Measurements from ENCODE around the gene TRIM28.
"Not testable (repeated sequence)": the region's sequence is repeated elsewhere in the genome, so short reads cannot be mapped to it uniquely, and the experiment has no call there.

TRIM28 gene

DNA sequence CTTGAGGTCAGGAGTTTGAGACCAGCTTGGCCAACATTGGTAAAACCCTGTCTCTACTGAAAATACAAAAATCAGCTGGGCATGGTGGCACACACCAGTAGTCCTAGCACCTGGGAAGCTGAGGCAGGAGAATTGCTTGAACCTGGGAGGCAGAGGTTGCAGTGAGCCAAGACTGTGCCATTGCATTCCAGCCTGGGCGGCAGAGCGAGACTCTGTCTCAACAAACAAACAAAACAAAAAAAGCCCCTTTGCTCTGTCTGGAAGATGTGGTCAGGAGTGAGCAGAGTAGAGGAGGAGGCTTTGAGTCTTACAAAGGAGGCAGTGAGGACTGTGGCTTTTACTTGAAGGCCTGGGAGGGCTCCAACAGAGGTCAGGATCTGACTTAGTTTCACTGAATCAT, 33.7 kb downstream of the TRIM28 start:
- H2BK15ac ChIP-seq (ENCODE audit: low read length); H3K14ac ChIP-seq (ENCODE audit: low read length); H3K27me3 ChIP-seq (ENCODE audit: control insufficient read depth in 3 of 3, insufficient read depth in 3 of 3, low read depth in 1 of 3, low read length in 3 of 3); H2AK5ac ChIP-seq (ENCODE audit: low read depth, low read length); H3K27ac ChIP-seq (replicated peaks; ENCODE audit: low read length); H3K4me3 ChIP-seq (ENCODE audit: low read length in 2 of 2); H2BK12ac ChIP-seq (ENCODE audit: low read length); H3K18ac ChIP-seq (ENCODE audit: low read length); H3K4me1 ChIP-seq (ENCODE audit: control insufficient read depth in 2 of 2, insufficient read depth in 1 of 2, low read depth in 1 of 2, low read length in 2 of 2); DNase-seq (ENCODE audit: low spot score); H4K8ac ChIP-seq (ENCODE audit: low read depth, low read length); H2BK120ac ChIP-seq (ENCODE audit: low read depth, low read length); H3K9ac ChIP-seq (ENCODE audit: low read depth, low read length, poor library complexity); H2BK5ac ChIP-seq (ENCODE audit: low read length); H2AFZ ChIP-seq (ENCODE audit: low read length); H3K9me3 ChIP-seq (replicated peaks in 1 of 2; ENCODE audit: control insufficient read depth in 2 of 2, insufficient read depth in 1 of 2, low read depth in 1 of 2, low read length in 2 of 2); H4K91ac ChIP-seq (ENCODE audit: low read depth, low read length, poor library complexity); H3K4me2 ChIP-seq (ENCODE audit: insufficient read depth, low read length, poor library complexity, severe bottlenecking); H3K4ac ChIP-seq (ENCODE audit: low read length); H3K23ac ChIP-seq (ENCODE audit: low read depth, low read length, poor library complexity): not testable (repeated sequence)
- H3K79me1 ChIP-seq (ENCODE audit: low read depth, low read length): peaks cover 12% of the 10 kb centered on the region
- peaks cover 8 to 41% of the 10 kb centered on the region in 2 donors for H3K36me3 ChIP-seq (replicated peaks in 1 of 2; ENCODE audit: control insufficient read depth in 2 of 2, insufficient read depth in 2 of 2, low read length in 2 of 2)
- no CpG with 5 or more reads among the region's 2 CpGs for WGBS, 2 donors (ENCODE audit: extremely low coverage in 2 of 2, insufficient read length in 2 of 2, insufficient replicate concordance in 1 of 2)

DNA sequence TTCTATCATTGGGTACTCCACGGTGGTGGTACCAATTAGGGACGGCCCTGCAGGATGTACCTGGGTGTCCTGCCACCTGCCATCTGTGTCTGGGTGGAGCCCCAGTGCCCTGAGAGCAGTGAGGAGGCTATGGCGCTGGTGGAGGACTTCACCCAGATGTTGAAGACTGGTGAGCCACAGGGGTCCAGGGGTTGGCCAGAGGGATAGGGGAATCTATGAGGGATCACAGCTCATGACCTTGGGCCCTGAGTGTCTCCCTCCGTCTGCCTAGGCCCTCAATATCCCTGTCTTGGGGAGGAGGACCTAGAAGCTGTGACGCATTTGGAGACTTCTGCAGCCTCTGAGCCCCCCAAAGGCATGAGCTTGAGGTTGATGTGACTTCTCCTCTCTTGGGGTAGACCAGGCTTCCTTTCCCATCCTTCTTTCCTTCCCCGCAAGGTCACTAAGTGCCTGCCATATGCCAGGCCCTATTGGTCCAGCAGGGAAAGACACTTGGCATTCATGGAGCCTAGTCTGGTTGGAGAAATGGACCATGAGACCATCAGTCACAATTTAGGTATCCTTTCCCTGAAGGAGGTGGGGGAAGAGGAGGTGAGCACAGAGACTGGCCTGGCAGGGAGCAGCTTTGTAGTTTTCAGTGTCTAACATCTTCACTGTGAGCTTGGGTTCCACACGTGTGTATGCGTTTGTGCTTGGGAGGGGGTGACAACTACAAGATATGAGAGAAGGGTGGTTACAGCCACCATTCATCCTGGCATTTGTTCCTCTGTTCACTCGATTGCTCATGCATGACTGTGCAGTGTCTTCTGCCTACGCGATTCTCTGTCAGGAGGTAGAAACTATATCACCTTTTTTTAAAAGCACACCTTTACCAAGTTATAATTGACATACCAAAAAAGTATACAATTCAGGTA, 34.4 kb downstream of the TRIM28 start:
- Histone ChIP-seq H2BK120ac (ENCODE audit: low read depth, low read length) (no peak overlapping the region), H3K4me3 (ENCODE audit: low read length in 2 of 2) (no peak overlapping the region), H4K8ac (ENCODE audit: low read depth, low read length) (no peak overlapping the region), H3K18ac (ENCODE audit: low read length) (no peak overlapping the region), H3K4me1 (ENCODE audit: control insufficient read depth in 2 of 2, insufficient read depth in 1 of 2, low read depth in 1 of 2, low read length in 2 of 2) (peaks cover 4 to 7% of the 10 kb centered on the region in 2 donors), H3K9me3 (replicated peaks in 1 of 2; ENCODE audit: control insufficient read depth in 2 of 2, insufficient read depth in 1 of 2, low read depth in 1 of 2, low read length in 2 of 2) (peaks cover 0 to 3% of the 10 kb centered on the region in 2 donors), H2BK12ac (ENCODE audit: low read length) (no peak overlapping the region), H4K91ac (ENCODE audit: low read depth, low read length, poor library complexity) (no peak overlapping the region), H3K27ac (replicated peaks; ENCODE audit: low read length) (no peak overlapping the region), H3K27me3 (ENCODE audit: control insufficient read depth in 3 of 3, insufficient read depth in 3 of 3, low read depth in 1 of 3, low read length in 3 of 3) (no peaks in the 10 kb centered on the region), H3K23ac (ENCODE audit: low read depth, low read length, poor library complexity) (no peak overlapping the region), H3K4ac (ENCODE audit: low read length) (no peak overlapping the region), H2AFZ (ENCODE audit: low read length) (no peak overlapping the region), H3K14ac (ENCODE audit: low read length) (no peak overlapping the region), H2AK5ac (ENCODE audit: low read depth, low read length) (peak overlapping the region; percentile 17), H2BK15ac (ENCODE audit: low read length) (no peak overlapping the region), H3K9ac (ENCODE audit: low read depth, low read length, poor library complexity) (no peak overlapping the region), H3K36me3 (replicated peaks in 1 of 2; ENCODE audit: control insufficient read depth in 2 of 2, insufficient read depth in 2 of 2, low read length in 2 of 2) (peaks cover 15 to 48% of the 10 kb centered on the region in 2 donors), H3K79me1 (ENCODE audit: low read depth, low read length) (peaks cover 12% of the 10 kb centered on the region), H2BK5ac (ENCODE audit: low read length) (no peak overlapping the region), H3K4me2 (ENCODE audit: insufficient read depth, low read length, poor library complexity, severe bottlenecking) (no peak overlapping the region)
- WGBS, 2 donors (ENCODE audit: extremely low coverage in 2 of 2, insufficient read length in 2 of 2, insufficient replicate concordance in 1 of 2): no CpG with 5 or more reads among the region's 11 CpGs
- DNase-seq (ENCODE audit: low spot score): no peak

DNA sequence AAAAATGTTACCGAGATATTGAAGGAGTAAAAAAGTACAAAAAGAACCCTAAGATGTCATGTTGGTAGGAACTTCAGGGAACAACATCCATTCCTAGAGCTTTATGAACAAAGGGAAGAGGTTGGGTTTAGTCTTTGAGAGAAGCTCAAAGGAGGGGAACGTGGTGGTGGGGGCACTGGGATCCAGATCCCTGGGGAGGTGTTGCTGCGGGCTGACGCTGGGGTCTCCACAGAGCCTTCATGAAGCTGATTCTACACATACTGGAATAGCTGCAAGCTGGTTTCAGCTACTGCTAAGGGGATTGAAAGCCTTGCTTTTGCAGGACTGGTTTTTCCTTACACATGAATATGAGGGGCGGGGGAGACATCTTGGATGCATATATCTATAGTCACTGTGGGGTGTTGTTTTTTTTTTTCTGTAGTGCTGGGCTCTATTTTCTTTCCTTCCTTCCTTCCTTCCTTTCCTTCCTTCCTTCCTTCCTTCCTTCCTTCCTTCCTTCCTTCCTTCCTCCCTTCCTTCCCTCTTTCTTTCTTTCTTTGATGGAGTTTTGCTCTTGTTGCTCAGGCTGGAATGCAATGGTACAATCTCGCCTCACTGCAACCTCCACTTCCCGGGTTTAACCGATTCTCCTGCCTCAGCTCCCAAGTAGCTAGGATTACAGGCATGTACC, 35.7 kb downstream of the TRIM28 start:
- H3K14ac ChIP-seq (ENCODE audit: low read length): no peak overlapping the region
- no peak overlapping the region for H4K91ac ChIP-seq (ENCODE audit: low read depth, low read length, poor library complexity)
- DNase-seq (ENCODE audit: low spot score): no peak
- H3K4me1 ChIP-seq (ENCODE audit: control insufficient read depth in 2 of 2, insufficient read depth in 1 of 2, low read depth in 1 of 2, low read length in 2 of 2): peaks cover 0 to 2% of the 10 kb centered on the region in 2 donors
- no peak overlapping the region for H3K4me2 ChIP-seq (ENCODE audit: insufficient read depth, low read length, poor library complexity, severe bottlenecking)
- no peak overlapping the region for H3K9ac ChIP-seq (ENCODE audit: low read depth, low read length, poor library complexity)
- H3K18ac ChIP-seq (ENCODE audit: low read length): no peak overlapping the region
- H3K4ac ChIP-seq (ENCODE audit: low read length): no peak overlapping the region
- no peak overlapping the region for H2AK5ac ChIP-seq (ENCODE audit: low read depth, low read length)
- no peak overlapping the region for H4K8ac ChIP-seq (ENCODE audit: low read depth, low read length)
- H2AFZ ChIP-seq (ENCODE audit: low read length): no peak overlapping the region
- H3K27ac ChIP-seq (replicated peaks; ENCODE audit: low read length): no peak overlapping the region
- H2BK5ac ChIP-seq (ENCODE audit: low read length): no peak overlapping the region
- H3K79me1 ChIP-seq (ENCODE audit: low read depth, low read length): peaks cover 16% of the 10 kb centered on the region
- peaks cover 21 to 61% of the 10 kb centered on the region in 2 donors for H3K36me3 ChIP-seq (replicated peaks in 1 of 2; ENCODE audit: control insufficient read depth in 2 of 2, insufficient read depth in 2 of 2, low read length in 2 of 2)
- no peaks in the 10 kb centered on the region for H3K27me3 ChIP-seq (ENCODE audit: control insufficient read depth in 3 of 3, insufficient read depth in 3 of 3, low read depth in 1 of 3, low read length in 3 of 3)
- H2BK12ac ChIP-seq (ENCODE audit: low read length): no peak overlapping the region
- H2BK15ac ChIP-seq (ENCODE audit: low read length): no peak overlapping the region
- no peak overlapping the region for H3K23ac ChIP-seq (ENCODE audit: low read depth, low read length, poor library complexity)
- no peak overlapping the region for H3K4me3 ChIP-seq (ENCODE audit: low read length in 2 of 2)
- H2BK120ac ChIP-seq (ENCODE audit: low read depth, low read length): no peak overlapping the region
- peaks cover 0 to 3% of the 10 kb centered on the region in 2 donors for H3K9me3 ChIP-seq (replicated peaks in 1 of 2; ENCODE audit: control insufficient read depth in 2 of 2, insufficient read depth in 1 of 2, low read depth in 1 of 2, low read length in 2 of 2)
- WGBS, 2 donors (ENCODE audit: extremely low coverage in 2 of 2, insufficient read length in 2 of 2, insufficient replicate concordance in 1 of 2): no CpG with 5 or more reads among the region's 8 CpGs
